ENCODE measurements around the gene FAM174A. TPM values are rescaled to one million over a fixed set of nuclear protein-coding genes. Genes with fewer than 3 reads are reported as not detected.
A peak's percentile ranks its signal among the peaks of the same experiment; 100 is the strongest.

The FAM174A gene
- total RNA-seq (10 to 100 TPM in 2 of 6 donors, 1 to 10 TPM in 4; 8.2 to 10.2 (median 9.3) TPM), polyA plus RNA-seq (10 to 100 TPM in 1 of 2 donors, 1 to 10 TPM in 1; 8.5 to 31.5 TPM)

DNA sequence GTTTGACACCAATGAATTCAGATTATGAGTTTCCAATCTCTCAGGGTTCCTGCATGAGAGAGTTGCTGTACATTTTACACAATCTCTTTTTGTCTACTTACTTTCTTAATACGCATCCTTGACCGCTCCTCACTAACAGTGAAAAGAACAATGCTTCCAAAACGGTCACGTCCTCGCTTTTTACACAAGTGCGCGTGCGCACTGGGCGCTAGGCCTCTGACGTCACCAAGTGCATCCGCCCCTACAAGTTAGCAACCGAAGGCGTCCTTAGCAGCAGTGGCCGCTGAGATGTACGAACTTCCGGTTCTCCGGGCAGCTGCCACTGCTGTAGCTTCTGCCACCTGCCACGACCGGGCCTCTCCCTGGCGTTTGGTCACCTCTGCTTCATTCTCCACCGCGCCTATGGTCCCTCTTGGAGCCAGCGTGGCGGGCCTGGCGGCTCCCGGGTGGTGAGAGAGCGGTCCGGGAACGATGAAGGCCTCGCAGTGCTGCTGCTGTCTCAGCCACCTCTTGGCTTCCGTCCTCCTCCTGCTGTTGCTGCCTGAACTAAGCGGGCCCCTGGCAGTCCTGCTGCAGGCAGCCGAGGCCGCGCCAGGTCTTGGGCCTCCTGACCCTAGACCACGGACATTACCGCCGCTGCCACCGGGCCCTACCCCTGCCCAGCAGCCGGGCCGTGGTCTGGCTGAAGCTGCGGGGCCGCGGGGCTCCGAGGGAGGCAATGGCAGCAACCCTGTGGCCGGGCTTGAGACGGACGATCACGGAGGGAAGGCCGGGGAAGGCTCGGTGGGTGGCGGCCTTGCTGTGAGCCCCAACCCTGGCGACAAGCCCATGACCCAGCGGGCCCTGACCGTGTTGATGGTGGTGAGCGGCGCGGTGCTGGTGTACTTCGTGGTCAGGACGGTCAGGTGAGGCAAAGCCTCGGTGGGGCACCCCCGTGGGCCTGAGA is at the start of gene FAM174A:
TSS of gene FAM174A (plus strand) at position 315 of the 946 bp plus-strand sequence. CDS start at position 472, 157 bp downstream.
- peak; percentile 95 for FAIRE-seq
- intact Hi-C loops (cut with DNase I) = no loop called here
- 0% methylated on average over 58 to 62 of the region's 62 CpGs for WGBS, 2 donors

GRCh38 chr5:100493996-100494395 is 41.2 kb upstream of the FAM174A start:
- no peak overlapping the region for H3K4me3 ChIP-seq
- DNase-seq (no peak), ATAC-seq (no peak), FAIRE-seq (no peak)
- H3K36me3 ChIP-seq = no peaks in the 10 kb centered on the region
- no peaks in the 10 kb centered on the region for H3K9me3 ChIP-seq
- H3K4me1 ChIP-seq = no peaks in the 10 kb centered on the region
- H3K27me3 ChIP-seq = no peaks in the 10 kb centered on the region
- WGBS, 2 donors = 96 to 98% methylated on average over 1 of the region's 1 CpG
- H3K27ac ChIP-seq = no peak overlapping the region
- intact Hi-C loops (cut with DNase I) = no loop called here
- TF ChIP-seq, protein P1, sequence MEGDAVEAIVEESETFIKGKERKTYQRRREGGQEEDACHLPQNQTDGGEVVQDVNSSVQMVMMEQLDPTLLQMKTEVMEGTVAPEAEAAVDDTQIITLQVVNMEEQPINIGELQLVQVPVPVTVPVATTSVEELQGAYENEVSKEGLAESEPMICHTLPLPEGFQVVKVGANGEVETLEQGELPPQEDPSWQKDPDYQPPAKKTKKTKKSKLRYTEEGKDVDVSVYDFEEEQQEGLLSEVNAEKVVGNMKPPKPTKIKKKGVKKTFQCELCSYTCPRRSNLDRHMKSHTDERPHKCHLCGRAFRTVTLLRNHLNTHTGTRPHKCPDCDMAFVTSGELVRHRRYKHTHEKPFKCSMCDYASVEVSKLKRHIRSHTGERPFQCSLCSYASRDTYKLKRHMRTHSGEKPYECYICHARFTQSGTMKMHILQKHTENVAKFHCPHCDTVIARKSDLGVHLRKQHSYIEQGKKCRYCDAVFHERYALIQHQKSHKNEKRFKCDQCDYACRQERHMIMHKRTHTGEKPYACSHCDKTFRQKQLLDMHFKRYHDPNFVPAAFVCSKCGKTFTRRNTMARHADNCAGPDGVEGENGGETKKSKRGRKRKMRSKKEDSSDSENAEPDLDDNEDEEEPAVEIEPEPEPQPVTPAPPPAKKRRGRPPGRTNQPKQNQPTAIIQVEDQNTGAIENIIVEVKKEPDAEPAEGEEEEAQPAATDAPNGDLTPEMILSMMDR (IDR thresholded peaks at IDR 0.05) = no peak

More for the DNA sequence above, at the start of gene FAM174A:
- ATAC-seq = peak; percentile 96 to 99 (median 99)
- H3K27ac ChIP-seq = peak within 1 kb of the TSS; percentile 56 to 87 (median 74)
- TF ChIP-seq, protein P1 (IDR thresholded peaks at IDR 0.05) = no peak
- DNase-seq = peak; percentile 95 to 99 (median 96)
- no peaks in the 10 kb centered on the region for H3K36me3 ChIP-seq
- peak within 1 kb of the TSS; percentile 56 to 87 (median 79) for H3K4me3 ChIP-seq
- H3K4me1 ChIP-seq = peaks cover 9 to 30% (median 27%) of the 10 kb centered on the region in 3 donors
- H3K27me3 ChIP-seq = no peaks in the 10 kb centered on the region
- H3K9me3 ChIP-seq = no peaks in the 10 kb centered on the region

DNA sequence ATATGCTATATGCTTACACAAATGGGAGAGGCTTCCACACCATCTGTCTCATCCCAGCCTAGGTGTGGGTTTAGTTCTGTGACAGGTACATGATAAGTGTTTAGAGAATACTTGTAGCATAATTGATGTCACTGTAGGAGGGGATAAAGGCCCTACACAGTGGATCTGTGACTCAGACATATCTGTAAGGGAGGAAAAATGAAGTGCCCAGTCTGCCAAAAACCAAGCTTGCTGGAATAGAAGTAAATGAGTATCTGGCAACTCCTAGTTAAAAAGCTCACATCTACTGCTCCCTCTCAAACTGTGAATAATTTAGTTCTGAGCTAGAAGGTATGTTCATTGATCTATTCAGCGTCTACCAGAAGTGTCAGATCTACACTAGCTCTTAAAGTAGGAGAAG is 38.9 kb upstream of the FAM174A start:
- intact Hi-C loops (cut with DNase I) = no loop called here
- H3K36me3 ChIP-seq = no peaks in the 10 kb centered on the region
- no peaks in the 10 kb centered on the region for H3K27me3 ChIP-seq
- ATAC-seq (no peak), FAIRE-seq (no peak), DNase-seq (no peak)
- no peaks in the 10 kb centered on the region for H3K4me1 ChIP-seq
- no peak overlapping the region for H3K27ac ChIP-seq
- WGBS, 2 donors = 70 to 84% methylated on average over 1 of the region's 1 CpG
- no peak overlapping the region for H3K4me3 ChIP-seq
- TF ChIP-seq, protein P1 (IDR thresholded peaks at IDR 0.05) = no peak
- no peaks in the 10 kb centered on the region for H3K9me3 ChIP-seq

- Histone ChIP-seq H3K4me3 (no peak overlapping the region), H3K9me3 (no peaks in the 10 kb centered on the region), H3K4me1 (no peaks in the 10 kb centered on the region), H3K27me3 (no peaks in the 10 kb centered on the region), H3K36me3 (no peaks in the 10 kb centered on the region), H3K27ac (no peak overlapping the region)
- FAIRE-seq (no peak), ATAC-seq (no peak), DNase-seq (no peak)
- TF ChIP-seq, protein P1 (IDR thresholded peaks at IDR 0.05) = no peak
- intact Hi-C loops (cut with DNase I) = no loop called here
- WGBS, 2 donors = 79 to 85% methylated on average over 2 of the region's 2 CpGs
Measured at GRCh38 chr5:100502684-100503083, 32.5 kb upstream of the FAM174A start.

Measured in pancreas (tissue), 10 donors.